HL-60 (cell line): ENCODE results near the gene SMURF1.

Source experiments
- POLR2AphosphoS5 ChIP-seq: IDR thresholded peaks from 2 replicates; pipeline ENCODE4 v1.6.1; 2012; ENCODE audit warnings: low read depth
- SPI1 ChIP-seq: IDR thresholded peaks from 2 replicates; pipeline ENCODE4 v1.6.1; 2012; ENCODE audit warnings: low read depth, mild to moderate bottlenecking, borderline replicate concordance
- TF ChIP-seq, protein P1 (sequence below): IDR thresholded peaks from one replicate; pipeline ENCODE4 v1.5.1; 2011; ENCODE audit warnings: low read length, control low read depth, inconsistent platforms; ENCODE audit not compliant: insufficient read depth

- no peak for TF ChIP-seq POLR2AphosphoS5
- TF ChIP-seq, protein P1, sequence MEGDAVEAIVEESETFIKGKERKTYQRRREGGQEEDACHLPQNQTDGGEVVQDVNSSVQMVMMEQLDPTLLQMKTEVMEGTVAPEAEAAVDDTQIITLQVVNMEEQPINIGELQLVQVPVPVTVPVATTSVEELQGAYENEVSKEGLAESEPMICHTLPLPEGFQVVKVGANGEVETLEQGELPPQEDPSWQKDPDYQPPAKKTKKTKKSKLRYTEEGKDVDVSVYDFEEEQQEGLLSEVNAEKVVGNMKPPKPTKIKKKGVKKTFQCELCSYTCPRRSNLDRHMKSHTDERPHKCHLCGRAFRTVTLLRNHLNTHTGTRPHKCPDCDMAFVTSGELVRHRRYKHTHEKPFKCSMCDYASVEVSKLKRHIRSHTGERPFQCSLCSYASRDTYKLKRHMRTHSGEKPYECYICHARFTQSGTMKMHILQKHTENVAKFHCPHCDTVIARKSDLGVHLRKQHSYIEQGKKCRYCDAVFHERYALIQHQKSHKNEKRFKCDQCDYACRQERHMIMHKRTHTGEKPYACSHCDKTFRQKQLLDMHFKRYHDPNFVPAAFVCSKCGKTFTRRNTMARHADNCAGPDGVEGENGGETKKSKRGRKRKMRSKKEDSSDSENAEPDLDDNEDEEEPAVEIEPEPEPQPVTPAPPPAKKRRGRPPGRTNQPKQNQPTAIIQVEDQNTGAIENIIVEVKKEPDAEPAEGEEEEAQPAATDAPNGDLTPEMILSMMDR = no peak
- no peak for TF ChIP-seq SPI1
These were observed 127.7 kb downstream of the SMURF1 start for GRCh38 chr7:99016196-99016595.
